Omental fat pad (tissue), 4 donors: Measurements from ENCODE around the gene MUC4. TPM values are rescaled to one million over a fixed set of nuclear protein-coding genes. Genes with fewer than 3 reads are reported as not detected.

Source experiments
- ATAC-seq: fragments of 150-250 bp; one replicate; pipeline ENCODE4 v1.9.1; 2016; ENCODE audit warnings: mild to moderate bottlenecking, moderate library complexity; ENCODE audit not compliant: low FRiP score
- DNase-seq: peaks from one replicate; pipeline ENCODE4 v3.0.0-alpha.2; 2019; ENCODE audit warnings: low spot score
- small RNA-seq: library from RNA; depleted of rRNA; stranded (forward); fragments of <200 nt; gene quantifications from one replicate; pipeline ENCODE3, GENCODE V24; 2016
- total RNA-seq, 4 donors: library from RNA; depleted of rRNA; stranded (reverse); fragments of >200 nt; gene quantifications; one replicate each; pipeline ENCODE4 v1.1.0, GENCODE V29; 2016
- TF ChIP-seq, protein P1 (sequence below), 3 donors: fragments of 450-650 bp; IDR thresholded peaks; one replicate each; pipeline ENCODE4 v1.5.1; 2016 to 2017; ENCODE audit warnings: antibody characterized with exemption in 3 of 3, mild to moderate bottlenecking in 3 of 3, moderate library complexity in 2 of 3

The MUC4 gene
- total RNA-seq, 4 donors from 2014 or later: 0.09 TPM; not detected in 3

GRCh38 chr3:195698647-195699387, 112.9 kb downstream of the MUC4 start:
- no peak for DNase-seq
- no peak for ATAC-seq

DNA sequence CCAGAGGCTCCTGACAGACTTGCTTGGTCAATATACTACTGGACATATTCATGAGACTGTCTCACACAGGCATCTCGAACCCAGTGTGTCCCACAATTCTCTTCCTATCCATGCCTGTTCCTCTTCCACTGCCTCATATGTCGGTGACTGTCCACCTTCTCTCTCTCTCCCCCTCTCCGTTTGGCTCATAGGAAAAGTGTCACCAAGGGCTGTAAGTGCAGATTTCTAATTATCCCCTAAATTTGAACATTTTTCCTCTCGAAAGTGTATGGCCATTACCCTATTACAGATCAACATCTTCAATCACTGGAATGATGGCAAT, 113.4 kb downstream of the MUC4 start:
- no peak for DNase-seq
- no peak for ATAC-seq

More at GRCh38 chr3:195698647-195699387, 112.9 kb downstream of the MUC4 start:
- TF ChIP-seq, protein P1, sequence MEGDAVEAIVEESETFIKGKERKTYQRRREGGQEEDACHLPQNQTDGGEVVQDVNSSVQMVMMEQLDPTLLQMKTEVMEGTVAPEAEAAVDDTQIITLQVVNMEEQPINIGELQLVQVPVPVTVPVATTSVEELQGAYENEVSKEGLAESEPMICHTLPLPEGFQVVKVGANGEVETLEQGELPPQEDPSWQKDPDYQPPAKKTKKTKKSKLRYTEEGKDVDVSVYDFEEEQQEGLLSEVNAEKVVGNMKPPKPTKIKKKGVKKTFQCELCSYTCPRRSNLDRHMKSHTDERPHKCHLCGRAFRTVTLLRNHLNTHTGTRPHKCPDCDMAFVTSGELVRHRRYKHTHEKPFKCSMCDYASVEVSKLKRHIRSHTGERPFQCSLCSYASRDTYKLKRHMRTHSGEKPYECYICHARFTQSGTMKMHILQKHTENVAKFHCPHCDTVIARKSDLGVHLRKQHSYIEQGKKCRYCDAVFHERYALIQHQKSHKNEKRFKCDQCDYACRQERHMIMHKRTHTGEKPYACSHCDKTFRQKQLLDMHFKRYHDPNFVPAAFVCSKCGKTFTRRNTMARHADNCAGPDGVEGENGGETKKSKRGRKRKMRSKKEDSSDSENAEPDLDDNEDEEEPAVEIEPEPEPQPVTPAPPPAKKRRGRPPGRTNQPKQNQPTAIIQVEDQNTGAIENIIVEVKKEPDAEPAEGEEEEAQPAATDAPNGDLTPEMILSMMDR (IDR thresholded peaks at IDR 0.05): no peak

GRCh38 chr3:195697582-195698324, 114.0 kb downstream of the MUC4 start:
- ATAC-seq (peak; percentile 92), DNase-seq (no peak)
- TF ChIP-seq, protein P1 (IDR thresholded peaks at IDR 0.05): no peak

More for the DNA sequence above, 113.4 kb downstream of the MUC4 start:
- TF ChIP-seq, protein P1 (IDR thresholded peaks at IDR 0.05): no peak

Small RNA genes lying within 50 kb of the gene (small RNA-seq; reads per million reads assigned to genes)
- gene MIR570: not detected

Other genes starting within 250 kb of the MUC4 start
- gene APOD, start 228.0 kb downstream of the MUC4 start, total RNA-seq: 1,000 to 10,000 TPM in 2 of 4 donors, 100 to 1,000 TPM in 2; 340 to 1,610 (median 888) TPM
- 1 to 10 TPM; 1.3 to 8.7 (median 6.2) TPM for gene MUC20, start 91.0 kb downstream of the MUC4 start, total RNA-seq
- gene TNK2, start 96.6 kb upstream of the MUC4 start, total RNA-seq: 10 to 100 TPM; 12.6 to 26.6 (median 15.6) TPM